Left lobe of liver (tissue), 2 donors: ENCODE data around the gene ARHGEF7. TPM values are rescaled to one million over a fixed set of nuclear protein-coding genes. Genes with fewer than 3 reads are reported as not detected.

Experiments
- ATAC-seq: fragments of 200-7000 bp; cut with Tn5 transposase; one replicate; pipeline ENCODE4 v1.9.1; 2020; ENCODE audit warnings: mild to moderate bottlenecking, moderate library complexity
- DNase-seq: peaks from one replicate; pipeline ENCODE4 v3.0.0-alpha.2; 2020; ENCODE audit warnings: low spot score
- total RNA-seq: library from RNA; stranded (reverse); gene quantifications from one replicate; pipeline ENCODE4 v1.2.1, GENCODE V29; 2021
- donor health status: DM: no; HTN: no; CAD: no; lungs with moderate emphysema.
- donor health status: DM: no; HTN: yes; CAD: no.

The ARHGEF7 gene
- total RNA-seq, 1 donor from 2014 or later: 34.6 TPM

DNA sequence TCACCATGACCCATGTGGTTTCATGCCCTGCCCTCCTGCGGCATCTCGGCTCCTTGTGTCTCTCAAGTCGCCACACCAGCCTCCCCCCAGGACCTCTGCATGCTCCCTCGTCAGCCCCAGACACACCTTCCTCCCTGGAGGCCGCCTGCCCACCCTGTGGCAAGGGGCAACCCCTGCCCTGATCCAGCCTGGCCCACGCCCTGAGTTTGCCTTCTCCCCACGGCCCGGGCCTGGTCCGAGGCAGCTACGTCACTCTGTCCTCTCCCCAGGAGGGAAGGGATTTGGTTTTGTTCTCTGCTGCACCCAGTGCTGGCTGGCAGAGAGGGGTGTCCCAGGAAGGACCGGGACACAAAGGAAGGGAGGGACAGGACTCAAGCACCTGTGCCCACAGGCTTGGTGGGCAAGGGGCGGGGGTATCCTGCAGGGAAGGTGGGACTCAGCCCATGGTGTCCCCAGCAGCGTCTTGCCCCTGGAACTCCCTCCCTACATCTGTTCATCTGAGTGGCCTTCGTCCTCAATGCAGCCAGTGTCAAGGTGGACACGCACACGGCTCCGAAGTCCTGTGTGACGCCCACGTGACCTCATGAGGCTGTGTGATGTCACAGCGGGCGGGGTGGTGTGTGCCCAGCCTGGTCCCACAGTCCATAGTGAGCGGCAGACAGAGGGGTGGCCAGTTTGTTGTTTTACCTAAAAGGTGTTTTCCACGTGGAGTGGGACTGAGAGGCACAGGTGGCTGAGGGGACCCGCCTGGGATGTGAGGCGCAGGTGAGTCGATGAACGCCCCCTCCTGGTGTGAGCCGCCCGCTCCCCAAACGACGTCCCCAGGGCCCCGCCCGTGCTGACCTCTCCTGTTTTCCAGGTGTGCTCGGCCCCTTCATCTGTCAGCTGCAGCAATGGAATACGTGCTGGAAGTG lies 205.1 kb downstream of the ARHGEF7 start, which contains the start of gene TEX29:
TEX29 (plus strand) TSS at position 645 of the 914 bp plus-strand sequence; CDS start at position 894, 249 bp downstream.
- DNase-seq (no peak), ATAC-seq (no peak)

DNA sequence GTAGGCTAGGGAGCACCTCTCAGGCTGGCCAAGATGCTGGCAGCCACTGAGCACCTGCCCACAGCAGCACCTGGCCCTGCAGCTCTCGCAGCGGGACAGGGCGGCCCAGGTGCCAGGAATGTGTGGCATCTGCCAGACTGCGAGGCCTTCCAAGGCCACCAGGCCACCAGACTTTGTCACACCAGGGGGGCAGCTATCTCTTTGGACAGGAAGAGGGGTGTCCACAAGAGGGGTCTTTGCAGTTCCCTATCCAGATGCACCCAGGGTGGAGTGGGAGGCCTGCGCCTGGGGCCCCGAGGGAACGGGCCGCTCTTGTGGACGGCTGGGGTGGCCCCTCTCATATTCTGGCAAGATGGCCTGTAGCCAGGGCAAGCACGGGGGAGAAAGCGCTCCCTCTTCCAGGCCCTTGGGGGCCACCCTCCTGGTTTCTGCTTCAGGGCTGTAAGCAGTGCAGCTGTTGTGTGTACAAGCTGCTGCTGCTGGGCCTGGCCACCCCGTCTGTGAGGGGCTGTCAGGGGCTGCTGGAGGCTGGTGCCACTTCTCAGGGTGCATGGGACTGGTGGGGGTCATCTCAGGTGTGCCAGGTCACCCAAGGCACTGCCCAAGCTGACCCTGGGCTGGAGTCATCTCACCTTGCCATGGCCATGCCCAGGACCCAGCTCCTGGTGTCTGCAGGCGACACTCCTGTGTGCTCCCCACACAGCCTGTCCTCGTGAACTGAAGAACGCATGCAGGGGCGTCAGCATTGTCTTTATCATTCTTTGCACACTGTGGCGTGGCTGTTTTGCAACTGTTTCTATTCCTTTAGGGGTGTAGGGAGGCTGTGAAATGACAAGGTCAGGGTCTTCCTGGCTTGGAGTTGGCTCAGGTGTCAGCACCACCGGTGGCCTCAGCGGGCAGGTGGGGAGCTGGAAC lies 207.1 kb downstream of the ARHGEF7 start:
- no peak for ATAC-seq
- DNase-seq: peak; percentile 38

DNA sequence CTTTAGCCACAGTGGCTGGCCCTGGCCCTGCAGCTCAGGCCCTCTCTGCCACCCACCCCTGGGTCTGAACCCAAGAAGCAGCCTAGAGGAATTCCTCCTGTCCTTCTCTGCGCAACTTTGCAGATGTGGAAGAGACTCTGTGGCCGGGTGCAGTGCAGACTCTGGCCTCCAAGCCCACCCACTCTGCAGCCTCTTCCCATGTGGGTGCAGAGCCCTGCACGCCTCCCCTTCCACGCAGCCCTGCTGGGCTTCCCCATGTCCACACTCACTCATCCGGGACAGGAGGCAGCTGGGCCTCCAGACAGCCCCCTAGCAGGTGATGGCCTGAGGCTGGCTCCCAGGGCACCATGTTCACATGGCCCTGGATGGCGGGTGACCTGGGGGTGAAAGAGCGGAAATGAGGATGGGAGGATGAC lies 207.8 kb downstream of the ARHGEF7 start:
- DNase-seq (peak; percentile 16), ATAC-seq (no peak)

DNA sequence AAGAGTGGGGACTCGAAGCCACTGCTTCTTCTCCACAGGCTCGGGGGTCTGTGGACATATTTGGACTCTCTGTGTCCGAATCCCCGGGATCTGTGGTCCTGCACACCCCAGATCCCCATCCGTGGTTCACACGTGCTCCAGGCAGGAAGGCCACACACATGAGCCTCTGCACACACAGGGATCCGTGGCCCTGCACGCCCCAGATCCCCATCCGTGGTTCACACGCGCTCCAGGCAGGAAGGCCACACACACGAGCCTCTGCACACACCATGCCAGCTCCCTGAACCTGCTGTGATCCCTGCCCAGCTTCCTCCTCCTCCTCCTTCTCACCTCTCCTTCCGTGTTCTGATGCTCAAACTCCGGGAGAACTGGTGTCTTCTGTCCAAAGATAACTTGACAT lies 208.4 kb downstream of the ARHGEF7 start:
- ATAC-seq: no peak
- peak; percentile 18 for DNase-seq

DNA sequence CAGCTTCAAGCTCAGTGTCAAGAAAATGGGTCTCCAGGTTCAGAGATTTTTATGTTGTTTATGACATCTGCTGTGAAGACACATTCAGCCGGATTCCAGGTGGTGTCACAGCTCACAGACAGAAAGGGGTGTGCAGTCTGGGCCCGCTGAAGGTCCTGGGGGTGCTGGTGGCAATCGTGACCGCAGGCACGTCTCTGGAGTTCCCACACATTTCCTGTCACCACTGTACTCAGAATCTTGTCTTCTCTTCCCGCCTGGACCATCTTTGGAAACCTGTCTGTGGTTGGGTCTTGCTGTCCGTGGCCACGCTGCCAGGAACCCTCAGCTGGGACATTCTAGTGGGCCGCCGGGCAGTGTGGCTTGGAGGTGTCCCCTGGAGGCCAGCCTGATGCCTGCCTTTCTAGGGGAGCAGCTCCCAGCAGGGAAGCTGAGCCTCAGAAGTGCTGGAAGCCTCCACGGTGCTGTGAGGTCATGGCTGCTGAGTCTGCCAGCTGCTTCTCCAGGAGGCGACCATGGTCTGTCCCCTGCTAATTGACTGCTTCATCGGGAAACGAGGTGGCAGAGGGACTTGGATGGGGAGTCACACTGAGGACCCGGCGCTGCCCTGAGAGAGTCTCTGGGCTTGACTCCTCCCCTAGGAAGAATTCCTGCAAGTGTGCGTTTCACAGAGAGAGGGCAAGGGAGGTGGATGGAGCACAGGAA lies 209.0 kb downstream of the ARHGEF7 start:
- no peak for ATAC-seq

DNA sequence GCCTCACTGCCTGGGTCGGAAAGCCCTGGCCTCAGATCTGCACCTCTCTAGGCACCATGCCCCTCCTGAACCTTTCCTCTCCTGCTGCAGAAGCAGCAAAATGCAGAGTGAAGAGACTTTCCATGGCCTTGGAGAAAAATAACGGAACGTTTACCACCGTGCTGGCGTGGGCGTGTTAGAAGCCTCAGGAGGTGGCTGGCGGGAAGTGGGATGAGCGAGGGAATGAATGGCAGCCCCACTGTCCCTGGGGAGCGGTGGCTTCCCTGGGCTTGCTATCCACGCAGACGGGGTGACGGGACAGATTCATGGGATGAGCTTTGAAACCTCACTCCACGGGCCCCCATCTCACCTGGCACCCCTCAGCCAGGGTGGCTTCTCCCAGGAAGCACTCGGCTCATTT lies 209.6 kb downstream of the ARHGEF7 start:
- ATAC-seq: no peak
- DNase-seq: no peak

More for the DNA sequence above, 209.0 kb downstream of the ARHGEF7 start:
- peak; percentile 42 for DNase-seq

DNA sequence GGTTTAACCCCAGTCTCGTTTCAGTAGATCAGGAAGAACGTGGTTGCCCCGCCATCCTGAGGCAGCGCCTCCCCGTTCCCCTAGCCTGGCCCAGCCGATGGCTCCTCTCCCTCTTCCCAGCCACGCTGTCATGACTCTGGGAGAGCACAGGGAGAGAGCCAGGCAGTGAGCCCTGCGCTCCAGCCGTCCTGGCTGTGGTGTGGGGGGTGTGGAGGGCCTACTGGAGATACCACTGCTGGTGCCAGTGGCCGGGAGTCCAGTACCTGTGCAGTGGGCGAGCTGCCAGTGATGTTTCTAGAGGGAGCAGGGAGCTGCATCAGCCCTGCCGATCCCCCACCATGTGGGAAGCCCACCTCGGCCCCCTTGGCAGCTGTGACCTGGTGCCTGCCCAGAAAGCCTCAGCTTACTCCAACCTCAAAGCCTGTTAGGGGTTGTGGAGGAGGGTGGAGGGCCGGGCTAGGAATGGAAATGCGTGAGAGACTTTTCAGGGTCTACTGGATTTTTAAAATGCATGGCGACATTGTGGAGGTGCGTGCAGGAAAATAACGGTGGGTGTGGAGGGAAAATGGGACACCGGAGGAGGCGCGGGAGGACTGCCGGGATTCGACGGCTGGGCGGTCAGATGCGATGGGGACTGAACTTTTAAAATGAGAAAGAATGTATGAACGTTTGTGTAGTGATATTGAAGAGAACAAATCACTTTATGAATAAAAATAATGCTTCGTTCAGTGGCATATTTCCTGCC lies 210.2 kb downstream of the ARHGEF7 start:
- peak; percentile 40 for DNase-seq
- ATAC-seq: no peak

DNA sequence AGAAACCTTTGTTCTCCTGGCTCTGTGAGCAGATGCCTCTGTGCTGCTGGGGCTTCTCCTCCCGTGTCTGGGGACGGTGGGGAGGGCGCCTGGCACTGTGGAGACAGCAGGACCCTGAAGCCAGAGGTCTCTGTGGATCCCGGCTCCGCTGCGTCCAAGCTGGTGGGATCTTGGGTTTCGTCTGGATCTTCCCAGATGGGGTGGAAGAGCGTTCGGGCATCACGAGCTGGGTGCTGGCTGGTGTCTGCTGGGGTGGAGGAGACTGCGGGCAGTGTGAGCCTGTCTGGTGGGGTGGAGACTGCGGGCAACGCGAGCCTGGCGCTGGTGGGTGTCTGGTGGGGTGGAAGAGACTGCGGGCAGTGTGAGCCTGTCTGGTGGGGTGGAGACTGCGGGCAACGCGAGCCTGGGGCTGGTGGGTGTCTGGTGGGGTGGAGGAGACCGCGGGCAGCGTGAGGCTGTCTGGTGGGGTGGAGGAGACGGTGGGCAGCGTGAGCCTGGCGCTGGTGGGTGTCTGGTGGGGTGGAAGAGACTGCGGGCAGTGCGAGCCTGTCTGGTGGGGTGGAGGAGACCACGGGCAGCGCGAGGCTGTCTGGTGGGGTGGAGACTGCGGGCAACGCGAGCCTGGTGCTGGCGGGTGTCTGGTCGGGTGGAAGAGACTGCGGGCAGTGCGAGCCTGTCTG lies 211.0 kb downstream of the ARHGEF7 start:
- DNase-seq: peak; percentile 19
- ATAC-seq: no peak

DNA sequence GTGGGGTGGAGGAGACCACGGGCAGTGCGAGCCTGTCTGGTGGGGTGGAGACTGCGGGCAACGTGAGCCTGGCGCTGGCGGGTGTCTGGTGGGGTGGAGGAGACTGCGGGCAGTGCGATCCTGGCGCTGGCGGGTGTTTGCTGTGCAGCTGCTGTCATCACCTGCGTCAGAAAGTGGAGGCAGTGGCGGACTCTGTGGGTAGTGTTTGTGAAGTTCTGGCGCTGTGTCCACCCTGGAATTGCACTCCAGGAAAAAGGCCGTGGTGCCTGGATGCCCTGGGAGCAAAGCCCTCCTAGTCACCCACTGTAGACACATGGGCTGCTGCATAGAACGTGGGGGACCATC lies 211.5 kb downstream of the ARHGEF7 start:
- ATAC-seq: no peak
- peak; percentile 22 for DNase-seq

DNA sequence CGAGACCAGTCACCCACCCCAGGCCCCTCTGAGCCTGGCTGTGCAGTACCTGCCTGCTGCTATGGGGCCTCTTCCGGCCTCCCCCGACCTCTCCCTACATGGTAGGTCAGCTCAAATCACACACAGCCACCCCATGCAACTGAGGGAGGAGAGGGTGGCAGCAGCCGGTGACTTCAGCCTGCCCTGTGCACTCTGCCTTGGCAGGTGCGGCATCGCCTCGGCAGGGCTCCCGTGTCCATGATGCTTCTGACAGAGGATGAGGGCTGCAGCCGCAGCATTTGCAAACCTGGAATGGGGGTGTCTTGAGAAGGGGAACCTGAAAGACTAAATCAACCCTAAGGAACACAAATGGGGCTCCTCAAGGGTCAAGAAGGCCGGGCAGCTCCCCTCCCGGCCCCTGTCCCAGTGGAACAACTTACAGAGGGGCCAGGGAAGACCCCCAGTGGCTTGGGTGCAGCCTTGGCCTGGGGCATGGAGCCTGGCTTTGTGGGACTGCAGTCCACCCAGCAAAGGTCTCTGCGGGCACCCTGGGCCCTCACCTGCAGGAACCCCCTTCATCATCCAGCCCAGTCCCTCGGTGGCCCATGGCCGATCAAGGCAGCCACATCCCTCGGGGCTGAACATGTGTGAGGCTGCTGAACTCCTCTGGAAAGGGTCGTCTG lies 212.0 kb downstream of the ARHGEF7 start:
- no peak for ATAC-seq
- DNase-seq: peak; percentile 38

DNA sequence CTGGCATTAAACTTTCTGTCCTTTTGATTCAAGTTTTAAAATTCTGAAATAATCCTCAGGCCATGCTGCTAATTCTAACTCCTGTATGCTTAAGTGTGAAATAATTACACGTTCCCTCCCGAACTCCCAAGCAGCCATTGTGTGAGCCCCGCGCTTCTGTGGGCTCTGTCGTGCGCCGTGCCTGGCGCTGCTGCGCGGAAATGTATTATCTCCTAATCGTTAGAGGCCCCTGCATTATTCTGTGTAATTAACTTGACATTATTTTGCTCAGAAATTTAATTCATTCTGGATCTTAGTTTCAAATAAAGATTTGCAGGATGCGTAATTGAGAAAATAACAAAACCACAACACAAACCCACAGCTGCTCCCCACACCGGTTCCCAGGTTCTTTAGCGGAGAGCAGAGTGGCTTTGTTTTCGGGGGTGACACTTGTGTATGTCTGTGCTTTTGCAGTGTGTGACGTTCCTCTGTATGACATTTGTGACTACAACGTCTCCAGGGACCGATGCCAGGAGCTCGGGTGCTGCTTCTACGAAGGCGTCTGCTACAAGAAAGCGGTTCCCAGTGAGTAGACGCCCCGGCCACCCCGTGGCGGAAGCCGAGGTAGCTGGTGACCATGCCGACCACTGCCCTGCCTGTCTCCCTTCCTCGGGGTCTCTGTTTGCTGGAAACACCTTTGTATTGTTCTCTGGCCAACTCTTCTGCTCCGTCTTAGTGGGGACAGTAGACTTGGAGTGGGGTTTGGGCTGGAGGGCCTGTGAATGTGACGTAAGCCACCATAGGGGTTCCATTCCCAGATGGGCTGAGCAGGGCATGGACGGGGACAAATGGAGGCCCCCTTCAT lies 212.8 kb downstream of the ARHGEF7 start:
- peak; percentile 33 for DNase-seq

DNA sequence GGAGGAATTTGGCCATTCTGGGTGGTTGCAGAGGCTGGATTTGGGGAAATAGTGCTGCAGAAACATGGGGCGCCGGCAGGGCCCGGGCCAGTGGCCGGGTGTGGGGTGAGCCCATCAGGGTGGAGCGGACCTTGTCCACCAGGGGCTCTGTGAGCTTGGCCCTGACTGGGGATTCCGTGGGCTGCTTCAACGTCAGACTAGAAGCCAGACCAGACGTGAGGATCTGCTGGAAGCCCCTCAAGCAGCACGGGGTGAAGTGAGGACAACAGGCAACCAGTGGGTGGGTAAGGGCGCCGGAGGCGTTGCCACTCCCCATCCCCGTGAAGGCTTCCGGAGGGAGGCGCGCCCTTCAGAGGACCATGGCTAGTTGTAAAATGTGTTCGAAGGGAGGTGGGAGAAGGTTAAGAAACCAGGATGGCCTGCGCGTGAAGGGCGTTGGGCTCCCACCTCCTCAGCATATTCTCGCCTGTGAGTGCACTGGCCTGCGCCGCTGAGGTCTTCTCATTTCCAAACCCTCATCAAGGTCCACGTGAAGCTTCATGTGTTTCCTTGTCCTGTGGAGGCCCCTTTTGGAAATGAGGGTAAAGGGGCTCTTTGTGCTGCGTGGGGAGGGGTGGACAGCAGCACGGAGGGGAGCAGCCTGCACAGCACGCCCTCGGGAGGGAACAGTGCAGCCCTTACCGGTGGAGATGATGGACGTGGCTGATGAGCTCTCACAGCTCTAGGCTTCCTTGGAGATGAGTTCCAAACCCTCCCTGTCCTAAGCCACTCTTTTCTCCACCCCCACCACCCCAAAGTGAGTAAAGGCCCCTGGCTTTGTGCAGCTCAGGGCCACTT lies 213.7 kb downstream of the ARHGEF7 start:
- no peak for ATAC-seq
- peak; percentile 35 for DNase-seq

More for the DNA sequence above, 212.8 kb downstream of the ARHGEF7 start:
- ATAC-seq: no peak

DNA sequence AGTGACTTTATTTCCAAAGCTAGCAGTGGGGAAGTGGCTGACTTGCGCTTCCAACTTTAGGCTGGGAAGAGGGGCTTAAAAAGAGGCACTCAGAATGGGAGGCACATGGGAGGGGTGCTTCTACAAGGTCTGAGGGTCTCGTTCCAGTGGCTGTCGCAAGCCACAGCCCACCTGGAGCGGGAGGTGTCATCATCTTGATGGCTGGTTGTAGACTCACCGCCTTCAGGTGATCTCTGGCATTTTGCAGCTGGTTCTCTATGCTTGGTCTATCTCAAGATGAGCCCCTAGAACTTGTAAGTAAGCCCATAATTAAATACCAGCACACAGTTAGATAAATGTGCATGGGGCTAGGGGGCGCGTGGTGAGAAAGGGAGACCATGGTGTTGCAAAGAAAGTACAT lies 214.5 kb downstream of the ARHGEF7 start:
- no peak for ATAC-seq
- DNase-seq: no peak

DNA sequence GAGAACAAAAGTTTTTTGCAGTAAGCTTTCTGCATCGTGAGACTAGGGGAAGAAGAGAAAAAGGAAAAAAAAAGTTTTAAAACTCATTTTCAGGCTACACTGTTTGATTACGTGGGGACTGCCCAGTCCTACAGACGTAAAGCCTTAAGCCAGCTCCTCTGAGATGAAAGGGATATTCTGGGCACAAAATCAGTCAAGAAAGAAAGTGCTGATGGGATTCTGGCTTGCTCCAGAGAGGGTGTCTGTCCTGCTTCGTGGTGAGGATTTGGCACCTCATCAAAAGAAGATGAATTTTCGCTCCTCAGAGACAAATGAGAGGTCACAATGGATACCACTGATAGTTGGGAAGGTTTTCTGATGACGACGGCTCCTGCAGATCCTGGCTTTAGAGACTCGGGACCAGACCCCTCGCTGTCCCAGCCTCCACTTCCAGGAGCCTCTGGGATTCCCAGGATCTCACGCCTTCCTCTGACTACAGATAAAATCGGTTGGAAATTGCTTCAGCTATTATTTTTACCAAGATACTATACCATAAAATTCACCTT lies 215.0 kb downstream of the ARHGEF7 start:
- ATAC-seq (no peak), DNase-seq (no peak)

DNA sequence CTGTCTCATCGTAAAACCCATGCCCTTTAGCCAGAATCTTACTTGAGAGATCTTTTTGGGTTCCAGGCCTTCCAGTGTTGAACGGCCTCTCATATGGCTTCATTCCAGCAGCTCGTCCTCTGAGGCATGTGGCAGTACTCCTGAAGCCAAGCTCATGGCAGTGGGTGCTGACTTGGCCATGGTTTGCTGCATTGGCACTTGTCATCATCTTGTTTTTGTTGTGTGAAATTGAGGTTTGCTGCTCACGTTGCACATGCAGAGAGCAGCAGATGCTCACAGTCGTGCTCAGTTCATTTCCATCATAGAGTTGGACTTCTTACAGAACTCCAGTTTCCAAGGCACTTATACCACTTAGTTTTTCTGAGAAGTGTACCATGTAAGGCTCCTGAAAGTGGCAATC lies 220.2 kb downstream of the ARHGEF7 start:
- DNase-seq: peak; percentile 21

DNA sequence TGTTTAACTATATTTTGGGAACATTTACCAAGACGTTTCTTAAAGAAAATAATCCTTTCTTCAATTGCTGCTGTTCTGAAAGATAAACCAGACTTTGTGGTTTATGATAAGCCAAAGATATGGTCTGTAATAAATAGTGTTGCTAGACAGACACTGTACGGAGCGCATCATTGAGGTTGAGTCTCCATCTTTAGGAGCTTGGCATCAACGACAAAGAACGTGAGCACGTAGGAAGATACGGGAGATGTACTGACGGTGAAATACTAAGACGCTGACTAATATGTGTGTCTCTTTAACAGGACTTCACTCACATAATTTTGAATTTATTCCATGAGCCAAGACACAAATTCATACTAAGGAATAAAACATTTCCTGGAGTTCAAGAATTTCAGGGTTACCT lies 221.6 kb downstream of the ARHGEF7 start:
- DNase-seq (no peak), ATAC-seq (no peak)

More for the DNA sequence above, 220.2 kb downstream of the ARHGEF7 start:
- no peak for ATAC-seq

DNA sequence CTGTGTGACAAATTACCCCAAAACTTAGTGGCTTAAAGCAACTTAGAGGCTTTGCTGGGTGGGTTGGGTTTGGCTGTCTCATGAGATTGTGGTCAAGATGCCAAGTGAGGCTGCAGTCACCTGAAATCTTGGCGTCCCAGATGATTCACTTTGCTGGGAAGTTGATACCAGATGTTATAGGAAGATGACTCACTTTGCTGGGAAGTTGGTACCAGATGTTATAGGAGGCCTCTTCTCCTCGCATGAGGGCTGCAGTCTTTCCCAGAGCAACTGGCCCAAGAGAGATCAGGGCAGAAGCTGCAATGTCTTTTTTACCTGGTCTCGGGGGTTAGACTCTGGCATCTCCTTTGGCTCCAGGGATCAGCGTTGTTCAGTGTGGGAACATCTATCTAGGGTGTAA lies 222.1 kb downstream of the ARHGEF7 start:
- no peak for DNase-seq
- ATAC-seq: no peak
